ENCODE results near the gene C16orf54. TPM values are rescaled to one million over a fixed set of nuclear protein-coding genes. Genes with fewer than 3 reads are reported as not detected.
"Not testable (repeated sequence)": the region's sequence is repeated elsewhere in the genome, so short reads cannot be mapped to it uniquely, and the experiment has no call there.

Gene C16orf54
- total and polyA plus RNA-seq, 2 donors (not counting 3 experiments of a cell fraction or from before 2014, with no cell fraction given) = not detected

DNA sequence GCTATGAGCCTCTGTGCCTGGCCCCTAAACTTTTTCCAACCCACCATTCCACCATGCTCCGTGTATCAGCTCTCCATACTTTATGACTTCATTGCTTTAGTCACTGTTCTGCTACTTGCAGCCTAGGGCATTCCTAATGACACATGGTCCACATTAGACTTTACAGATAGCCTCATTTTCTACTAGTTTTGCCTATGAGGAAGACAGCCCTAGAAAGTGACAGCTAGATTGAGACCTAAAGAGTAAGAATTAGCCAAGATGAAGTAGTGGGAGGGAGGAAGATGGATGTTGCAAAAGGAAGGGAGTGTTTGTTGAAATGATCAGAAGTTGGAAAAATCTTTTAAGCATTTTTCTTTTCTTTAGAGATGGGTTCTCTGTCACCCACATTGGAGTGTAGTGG is 11.0 kb downstream of the C16orf54 start:
- POLR2A ChIA-PET = no interaction called here

DNA sequence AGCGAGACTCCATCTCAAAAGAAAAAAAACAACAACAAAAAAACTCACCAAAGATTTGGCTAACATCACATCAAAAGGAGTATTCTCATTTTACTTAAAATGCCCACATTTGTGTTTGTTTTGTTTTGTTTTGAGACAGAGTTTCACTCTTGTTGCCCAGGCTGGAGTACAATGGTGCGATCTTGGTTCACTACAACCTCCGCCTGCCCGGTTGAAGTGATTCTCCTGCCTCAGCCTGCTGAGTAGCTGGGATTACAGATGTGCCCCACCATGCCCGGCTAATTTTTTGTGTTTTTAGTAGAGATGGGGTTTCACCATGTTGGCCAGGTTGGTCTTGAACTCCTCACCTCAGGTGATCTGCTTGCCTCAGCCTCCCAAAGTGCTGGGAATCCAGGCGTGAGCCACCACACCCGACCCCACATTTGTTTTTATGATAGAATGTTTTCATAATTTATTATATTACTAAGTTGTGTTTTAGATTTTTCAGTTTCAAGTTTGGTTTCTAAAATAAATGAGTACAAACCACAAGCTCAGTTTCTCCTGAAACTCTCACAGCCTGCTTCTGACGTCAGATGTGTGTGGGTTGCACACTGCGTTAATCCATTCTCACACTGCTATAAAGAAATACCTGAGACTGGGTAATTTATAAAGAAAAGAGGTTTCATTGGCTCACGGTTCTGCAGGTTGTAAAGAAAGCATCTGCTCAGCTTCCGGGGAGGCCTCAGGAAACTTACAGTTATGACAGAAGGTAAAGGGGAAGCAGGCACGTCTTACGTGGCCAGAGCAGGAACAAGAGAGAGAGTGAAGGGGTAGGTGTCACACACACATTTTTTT is 13.8 kb downstream of the C16orf54 start:
- H3K9me3 ChIP-seq (replicated peaks; ENCODE audit: control insufficient read depth, insufficient read depth, low read length); FAIRE-seq; H3K4me2 ChIP-seq (ENCODE audit: insufficient read depth, low read length); H3K27me3 ChIP-seq (ENCODE audit: control insufficient read depth in 2 of 2, insufficient read depth in 2 of 2, low read length in 2 of 2); H3K4me1 ChIP-seq (ENCODE audit: control insufficient read depth, extremely low read depth, insufficient read depth, low read length); H3K9ac ChIP-seq (replicated peaks; ENCODE audit: extremely low read depth, insufficient read depth, low read length); H2AFZ ChIP-seq (ENCODE audit: low read depth, low read length); DNase-seq (ENCODE audit: low read depth, low spot score); BruUV-seq (replicated peaks); H3K36me3 ChIP-seq (ENCODE audit: control insufficient read depth in 2 of 2, extremely low read depth in 1 of 2, insufficient read depth in 2 of 2, low read length in 2 of 2); H3K4me3 ChIP-seq (replicated peaks in 1 of 3; ENCODE audit: insufficient read depth in 1 of 3, low read depth in 1 of 3, low read length in 3 of 3); H4K20me1 ChIP-seq (replicated peaks; ENCODE audit: control insufficient read depth, extremely low read depth, insufficient read depth, low read length); H3K27ac ChIP-seq (ENCODE audit: insufficient read depth, low read depth, low read length); H3K79me2 ChIP-seq (ENCODE audit: control insufficient read depth, insufficient read depth, low read length); H3K9me1 ChIP-seq (replicated peaks; ENCODE audit: control insufficient read depth, extremely low read depth, insufficient read depth, low read length); POLR2A ChIA-PET; intact Hi-C loops (cut with micrococcal nuclease); dilution Hi-C loops (cut with MboI; ENCODE audit: extremely low pct_ligation_motif_present, low sequenced_read_pairs): not testable (repeated sequence)
- CTCF ChIA-PET = interaction anchor here (0.6 to 6.7 kb wide), 5 partner anchors 32 to 116 kb away, joined by 3 to 89 read pairs (median 4); no protein-coding TSS in a partner anchor

More for the DNA sequence above, 11.0 kb downstream of the C16orf54 start:
- Histone ChIP-seq H3K79me2 (ENCODE audit: control insufficient read depth, insufficient read depth, low read length) (no peaks in the 10 kb centered on the region), H3K27ac (ENCODE audit: insufficient read depth, low read depth, low read length) (no peak overlapping the region), H3K4me1 (ENCODE audit: control insufficient read depth, extremely low read depth, insufficient read depth, low read length) (no peaks in the 10 kb centered on the region), H3K36me3 (ENCODE audit: control insufficient read depth in 2 of 2, extremely low read depth in 1 of 2, insufficient read depth in 2 of 2, low read length in 2 of 2) (no peaks in the 10 kb centered on the region), H3K9me1 (replicated peaks; ENCODE audit: control insufficient read depth, extremely low read depth, insufficient read depth, low read length) (no peaks in the 10 kb centered on the region), H3K4me3 (replicated peaks in 1 of 3; ENCODE audit: insufficient read depth in 1 of 3, low read depth in 1 of 3, low read length in 3 of 3) (no peak overlapping the region), H3K9ac (replicated peaks; ENCODE audit: extremely low read depth, insufficient read depth, low read length) (no peak overlapping the region), H3K4me2 (ENCODE audit: insufficient read depth, low read length) (no peak overlapping the region), H4K20me1 (replicated peaks; ENCODE audit: control insufficient read depth, extremely low read depth, insufficient read depth, low read length) (no peaks in the 10 kb centered on the region), H2AFZ (ENCODE audit: low read depth, low read length) (no peak overlapping the region), H3K27me3 (ENCODE audit: control insufficient read depth in 2 of 2, insufficient read depth in 2 of 2, low read length in 2 of 2) (peaks cover 2% of the 10 kb centered on the region in 2 experiments), H3K9me3 (replicated peaks; ENCODE audit: control insufficient read depth, insufficient read depth, low read length) (no peaks in the 10 kb centered on the region)
- FAIRE-seq (no peak), DNase-seq (ENCODE audit: low read depth, low spot score) (no peak)
- CTCF ChIA-PET = no interaction called here
- intact Hi-C loops (cut with micrococcal nuclease) (no loop called here), dilution Hi-C loops (cut with MboI; ENCODE audit: extremely low pct_ligation_motif_present, low sequenced_read_pairs) (no loop called here)
- no peak for TF ChIP-seq MYC (IDR thresholded peaks at IDR 0.05; ENCODE audit: low read depth, low read length)
- TF ChIP-seq POLR2AphosphoS5 (IDR thresholded peaks at IDR 0.05; ENCODE audit: insufficient read depth, low read depth, low read length) = no peak
- no peak for TF ChIP-seq FOS (IDR thresholded peaks at IDR 0.05; ENCODE audit: borderline replicate concordance, insufficient read depth, low read length)
- no peak for TF ChIP-seq JUN (IDR thresholded peaks at IDR 0.05; ENCODE audit: borderline replicate concordance, insufficient read depth, insufficient read length, low read depth)
- TF ChIP-seq, protein P1, sequence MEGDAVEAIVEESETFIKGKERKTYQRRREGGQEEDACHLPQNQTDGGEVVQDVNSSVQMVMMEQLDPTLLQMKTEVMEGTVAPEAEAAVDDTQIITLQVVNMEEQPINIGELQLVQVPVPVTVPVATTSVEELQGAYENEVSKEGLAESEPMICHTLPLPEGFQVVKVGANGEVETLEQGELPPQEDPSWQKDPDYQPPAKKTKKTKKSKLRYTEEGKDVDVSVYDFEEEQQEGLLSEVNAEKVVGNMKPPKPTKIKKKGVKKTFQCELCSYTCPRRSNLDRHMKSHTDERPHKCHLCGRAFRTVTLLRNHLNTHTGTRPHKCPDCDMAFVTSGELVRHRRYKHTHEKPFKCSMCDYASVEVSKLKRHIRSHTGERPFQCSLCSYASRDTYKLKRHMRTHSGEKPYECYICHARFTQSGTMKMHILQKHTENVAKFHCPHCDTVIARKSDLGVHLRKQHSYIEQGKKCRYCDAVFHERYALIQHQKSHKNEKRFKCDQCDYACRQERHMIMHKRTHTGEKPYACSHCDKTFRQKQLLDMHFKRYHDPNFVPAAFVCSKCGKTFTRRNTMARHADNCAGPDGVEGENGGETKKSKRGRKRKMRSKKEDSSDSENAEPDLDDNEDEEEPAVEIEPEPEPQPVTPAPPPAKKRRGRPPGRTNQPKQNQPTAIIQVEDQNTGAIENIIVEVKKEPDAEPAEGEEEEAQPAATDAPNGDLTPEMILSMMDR (IDR thresholded peaks at IDR 0.05; ENCODE audit: extremely low read depth in 1 of 2, insufficient read depth in 1 of 2, low read depth in 1 of 2, low read length in 2 of 2) = no peak
- no peak for TF ChIP-seq EZH2 (IDR thresholded peaks at IDR 0.05; ENCODE audit: borderline replicate concordance, low read depth, low read length, severe bottlenecking)
- no peak for TF ChIP-seq GATA2 (IDR thresholded peaks at IDR 0.05; ENCODE audit: insufficient read depth, insufficient read length, low read depth, low read length)
- no peak for TF ChIP-seq POLR2A (IDR thresholded peaks at IDR 0.05; ENCODE audit: low read depth, low read length)
- TF ChIP-seq, protein P2, sequence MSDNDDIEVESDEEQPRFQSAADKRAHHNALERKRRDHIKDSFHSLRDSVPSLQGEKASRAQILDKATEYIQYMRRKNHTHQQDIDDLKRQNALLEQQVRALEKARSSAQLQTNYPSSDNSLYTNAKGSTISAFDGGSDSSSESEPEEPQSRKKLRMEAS (IDR thresholded peaks at IDR 0.05; ENCODE audit: insufficient read depth, insufficient read length) = no peak
- BruUV-seq (replicated peaks) = no TSS peak
